HEK293 (cell line): ENCODE measurements around the gene LGI2.
A peak's percentile ranks its signal among the peaks of the same experiment; 100 is the strongest.

Experiments
- HOXA7 ChIP-seq: sonication (generic); formaldehyde crosslinking; IDR thresholded peaks from 2 replicates; pipeline ENCODE4 v1.8.1; 2022; ENCODE audit warnings: missing genetic modification reagents, borderline replicate concordance
- HOXD13 ChIP-seq: sonication (generic); formaldehyde crosslinking; IDR thresholded peaks from 2 replicates; pipeline ENCODE4 v1.8.0; 2022; ENCODE audit warnings: missing genetic modification reagents, borderline replicate concordance
- MEIS1 ChIP-seq: sonication (generic); formaldehyde crosslinking; IDR thresholded peaks from 2 replicates; pipeline ENCODE4 v1.8.1; 2022; ENCODE audit warnings: missing genetic modification reagents, mild to moderate bottlenecking, borderline replicate concordance
- SCRT1 ChIP-seq: fragments of 450-650 bp; formaldehyde crosslinking; IDR thresholded peaks from 2 replicates; pipeline ENCODE4 v1.5.1; 2016; ENCODE audit warnings: missing biosample characterization, missing genetic modification characterization, borderline replicate concordance
- SP7 ChIP-seq: fragments of 450-650 bp; formaldehyde crosslinking; IDR thresholded peaks from 2 replicates; pipeline ENCODE4 v1.5.1; 2016; ENCODE audit warnings: missing biosample characterization, missing genetic modification characterization
- ZBTB17 ChIP-seq: fragments of 450-650 bp; formaldehyde crosslinking; IDR thresholded peaks from 2 replicates; pipeline ENCODE4 v1.5.1; 2016; ENCODE audit warnings: missing biosample characterization, missing genetic modification characterization
- ZBTB20 ChIP-seq: fragments of 450-650 bp; formaldehyde crosslinking; IDR thresholded peaks from 2 replicates; pipeline ENCODE4 v1.5.1; 2016; ENCODE audit warnings: missing biosample characterization, missing genetic modification characterization
- ZBTB8A ChIP-seq: fragments of 450-650 bp; formaldehyde crosslinking; IDR thresholded peaks from 2 replicates; pipeline ENCODE4 v1.5.1; 2016; ENCODE audit warnings: missing biosample characterization, missing genetic modification characterization
- ZNF112 ChIP-seq: fragments of 450-650 bp; formaldehyde crosslinking; IDR thresholded peaks from 2 replicates; pipeline ENCODE4 v1.5.0; 2017; ENCODE audit warnings: missing biosample characterization, missing genetic modification characterization
- ZNF114 ChIP-seq: fragments of 450-650 bp; formaldehyde crosslinking; IDR thresholded peaks from 2 replicates; pipeline ENCODE4 v1.5.0; 2017; ENCODE audit warnings: missing biosample characterization, missing genetic modification characterization
- ZNF121 ChIP-seq: fragments of 450-650 bp; formaldehyde crosslinking; IDR thresholded peaks from 2 replicates; pipeline ENCODE4 v1.5.1; 2016; ENCODE audit warnings: missing biosample characterization, missing genetic modification characterization
- ZNF16 ChIP-seq: fragments of 450-650 bp; formaldehyde crosslinking; IDR thresholded peaks from 2 replicates; pipeline ENCODE4 v1.5.1; 2016; ENCODE audit warnings: low read depth, missing biosample characterization, missing genetic modification characterization
- ZNF335 ChIP-seq: fragments of 450-650 bp; formaldehyde crosslinking; conservative IDR thresholded peaks from 2 replicates; pipeline ENCODE4 v1.5.1; 2016; ENCODE audit warnings: missing biosample characterization, missing genetic modification characterization
- ZNF341 ChIP-seq: fragments of 450-650 bp; formaldehyde crosslinking; IDR thresholded peaks from 2 replicates; pipeline ENCODE4; 2016; ENCODE audit warnings: low read depth, missing biosample characterization, missing genetic modification characterization
- ZNF416 ChIP-seq: fragments of 450-650 bp; formaldehyde crosslinking; IDR thresholded peaks from 2 replicates; pipeline ENCODE4 v1.5.1; 2016; ENCODE audit warnings: missing biosample characterization, missing genetic modification characterization
- ZNF571 ChIP-seq: fragments of 450-650 bp; formaldehyde crosslinking; IDR thresholded peaks from 2 replicates; pipeline ENCODE4 v1.5.0; 2017; ENCODE audit warnings: missing biosample characterization, missing genetic modification characterization
- ZNF629 ChIP-seq: fragments of 450-650 bp; formaldehyde crosslinking; IDR thresholded peaks from 2 replicates; pipeline ENCODE4 v1.5.1; 2017; ENCODE audit warnings: missing biosample characterization, missing genetic modification characterization
- ZNF677 ChIP-seq: fragments of 450-650 bp; IDR thresholded peaks from 2 replicates; pipeline ENCODE4 v1.5.0; 2018; ENCODE audit warnings: missing biosample characterization, mild to moderate bottlenecking, missing genetic modification characterization, moderate library complexity
- ZNF76 ChIP-seq: fragments of 450-650 bp; formaldehyde crosslinking; IDR thresholded peaks from 2 replicates; pipeline ENCODE4; 2016; ENCODE audit warnings: low read depth, missing biosample characterization, missing genetic modification characterization, borderline replicate concordance
- ZNF768 ChIP-seq: fragments of 450-650 bp; formaldehyde crosslinking; IDR thresholded peaks from 2 replicates; pipeline ENCODE4 v1.5.1; 2018; ENCODE audit warnings: missing biosample characterization, mild to moderate bottlenecking, missing genetic modification characterization
- ZNF777 ChIP-seq: fragments of 450-650 bp; formaldehyde crosslinking; IDR thresholded peaks from 2 replicates; pipeline ENCODE4 v1.5.1; 2017; ENCODE audit warnings: missing biosample characterization, missing genetic modification characterization, borderline replicate concordance
- ZNF791 ChIP-seq: fragments of 450-650 bp; formaldehyde crosslinking; IDR thresholded peaks from 2 replicates; pipeline ENCODE4 v1.5.1; 2016; ENCODE audit warnings: missing biosample characterization, missing genetic modification characterization
- TF ChIP-seq, protein P1 (sequence below): fragments of 450-650 bp; formaldehyde crosslinking; IDR thresholded peaks from 2 replicates; pipeline ENCODE4 v1.5.1; 2017; ENCODE audit warnings: missing biosample characterization, missing genetic modification characterization
- TF ChIP-seq, protein P2 (sequence below): fragments of 450-650 bp; formaldehyde crosslinking; IDR thresholded peaks from 2 replicates; pipeline ENCODE4 v1.5.1; 2016; ENCODE audit warnings: missing biosample characterization, missing genetic modification characterization
- TF ChIP-seq, protein P3 (sequence below): fragments of 450-650 bp; formaldehyde crosslinking; IDR thresholded peaks from 2 replicates; pipeline ENCODE4 v1.5.1; 2016; ENCODE audit warnings: missing biosample characterization, missing genetic modification characterization
- TF ChIP-seq, protein P4 (sequence below): fragments of 450-650 bp; formaldehyde crosslinking; IDR thresholded peaks from 2 replicates; pipeline ENCODE4 v1.5.1; 2016; ENCODE audit warnings: missing biosample characterization, missing genetic modification characterization
- TF ChIP-seq, protein P5 (sequence below): fragments of 450-650 bp; formaldehyde crosslinking; IDR thresholded peaks from 2 replicates; pipeline ENCODE4 v1.5.1; 2016; ENCODE audit warnings: missing biosample characterization, missing genetic modification characterization
- TF ChIP-seq, protein P6 (sequence below): fragments of 450-650 bp; formaldehyde crosslinking; IDR thresholded peaks from 2 replicates; pipeline ENCODE4 v1.5.1; 2016; ENCODE audit warnings: missing biosample characterization, missing genetic modification characterization
- TF ChIP-seq, protein P7 (sequence below): fragments of 450-650 bp; formaldehyde crosslinking; IDR thresholded peaks from 2 replicates; pipeline ENCODE4; 2016; ENCODE audit warnings: missing biosample characterization, missing genetic modification characterization
- TF ChIP-seq, protein P8 (sequence below): fragments of 450-650 bp; formaldehyde crosslinking; IDR thresholded peaks from 2 replicates; pipeline ENCODE4 v1.5.1; 2016; ENCODE audit warnings: missing biosample characterization, missing genetic modification characterization

The LGI2 gene

DNA sequence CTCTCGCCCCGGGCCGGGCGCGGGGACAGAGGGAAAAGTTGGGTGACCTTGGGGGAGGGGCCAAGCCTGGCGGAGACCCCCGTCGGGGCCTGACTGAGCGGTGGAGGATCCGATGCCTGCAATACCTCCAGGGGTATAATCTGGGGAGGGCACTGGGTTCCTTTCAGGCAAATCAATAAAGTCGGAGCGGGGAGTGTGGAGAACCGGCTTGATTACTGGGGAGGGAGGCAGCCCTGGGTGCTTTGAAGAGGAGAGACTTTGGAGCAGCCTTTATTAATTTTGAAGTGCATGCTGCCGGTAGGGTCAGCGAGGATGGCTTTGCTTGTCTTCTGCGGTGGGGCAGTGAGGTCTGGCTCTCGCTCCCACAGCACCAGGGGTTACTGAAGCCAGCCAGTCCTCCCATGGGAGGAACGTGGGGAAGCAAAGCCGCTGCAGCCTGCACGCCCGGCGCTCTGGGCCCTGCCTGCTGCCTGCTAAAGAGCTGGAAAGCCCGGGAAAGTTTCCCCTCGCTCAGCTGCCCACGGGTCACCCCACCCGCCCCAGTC is 403 bp upstream of the LGI2 start (continued):
- TF ChIP-seq ZNF76 (tag by site-specific recombination) (no peak), ZNF416 (tag by site-specific recombination) (no peak), ZBTB20 (tag by site-specific recombination) (no peak), ZNF16 (no peak), ZNF335 (tag by site-specific recombination) (peak; percentile 90), ZNF677 (tag by site-specific recombination) (no peak), ZNF791 (tag by site-specific recombination) (no peak), SCRT1 (tag by site-specific recombination) (no peak), ZBTB17 (peak; percentile 63), ZNF768 (tag by site-specific recombination) (no peak), ZBTB8A (tag by site-specific recombination) (peak; percentile 44), HOXD13 (no peak), HOXA7 (CRISPR knock-in tag) (no peak), ZNF341 (tag by site-specific recombination) (peak; percentile 35; the same call in 1 of the 2 replicates), ZNF777 (tag by site-specific recombination) (no peak), ZNF571 (tag by site-specific recombination) (no peak), ZNF629 (tag by site-specific recombination) (no peak), ZNF112 (tag by site-specific recombination) (no peak), ZNF121 (no peak), MEIS1 (CRISPR knock-in tag) (no peak), SP7 (tag by site-specific recombination) (no peak), ZNF114 (tag by site-specific recombination) (no peak)
- TF ChIP-seq, protein P1, sequence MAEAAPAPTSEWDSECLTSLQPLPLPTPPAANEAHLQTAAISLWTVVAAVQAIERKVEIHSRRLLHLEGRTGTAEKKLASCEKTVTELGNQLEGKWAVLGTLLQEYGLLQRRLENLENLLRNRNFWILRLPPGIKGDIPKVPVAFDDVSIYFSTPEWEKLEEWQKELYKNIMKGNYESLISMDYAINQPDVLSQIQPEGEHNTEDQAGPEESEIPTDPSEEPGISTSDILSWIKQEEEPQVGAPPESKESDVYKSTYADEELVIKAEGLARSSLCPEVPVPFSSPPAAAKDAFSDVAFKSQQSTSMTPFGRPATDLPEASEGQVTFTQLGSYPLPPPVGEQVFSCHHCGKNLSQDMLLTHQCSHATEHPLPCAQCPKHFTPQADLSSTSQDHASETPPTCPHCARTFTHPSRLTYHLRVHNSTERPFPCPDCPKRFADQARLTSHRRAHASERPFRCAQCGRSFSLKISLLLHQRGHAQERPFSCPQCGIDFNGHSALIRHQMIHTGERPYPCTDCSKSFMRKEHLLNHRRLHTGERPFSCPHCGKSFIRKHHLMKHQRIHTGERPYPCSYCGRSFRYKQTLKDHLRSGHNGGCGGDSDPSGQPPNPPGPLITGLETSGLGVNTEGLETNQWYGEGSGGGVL (tag by site-specific recombination), result peak; percentile 78
- TF ChIP-seq, protein P2, sequence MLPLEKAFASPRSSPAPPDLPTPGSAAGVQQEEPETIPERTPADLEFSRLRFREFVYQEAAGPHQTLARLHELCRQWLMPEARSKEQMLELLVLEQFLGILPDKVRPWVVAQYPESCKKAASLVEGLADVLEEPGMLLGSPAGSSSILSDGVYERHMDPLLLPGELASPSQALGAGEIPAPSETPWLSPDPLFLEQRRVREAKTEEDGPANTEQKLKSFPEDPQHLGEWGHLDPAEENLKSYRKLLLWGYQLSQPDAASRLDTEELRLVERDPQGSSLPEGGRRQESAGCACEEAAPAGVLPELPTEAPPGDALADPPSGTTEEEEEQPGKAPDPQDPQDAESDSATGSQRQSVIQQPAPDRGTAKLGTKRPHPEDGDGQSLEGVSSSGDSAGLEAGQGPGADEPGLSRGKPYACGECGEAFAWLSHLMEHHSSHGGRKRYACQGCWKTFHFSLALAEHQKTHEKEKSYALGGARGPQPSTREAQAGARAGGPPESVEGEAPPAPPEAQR (tag by site-specific recombination), result no peak
- TF ChIP-seq, protein P3, sequence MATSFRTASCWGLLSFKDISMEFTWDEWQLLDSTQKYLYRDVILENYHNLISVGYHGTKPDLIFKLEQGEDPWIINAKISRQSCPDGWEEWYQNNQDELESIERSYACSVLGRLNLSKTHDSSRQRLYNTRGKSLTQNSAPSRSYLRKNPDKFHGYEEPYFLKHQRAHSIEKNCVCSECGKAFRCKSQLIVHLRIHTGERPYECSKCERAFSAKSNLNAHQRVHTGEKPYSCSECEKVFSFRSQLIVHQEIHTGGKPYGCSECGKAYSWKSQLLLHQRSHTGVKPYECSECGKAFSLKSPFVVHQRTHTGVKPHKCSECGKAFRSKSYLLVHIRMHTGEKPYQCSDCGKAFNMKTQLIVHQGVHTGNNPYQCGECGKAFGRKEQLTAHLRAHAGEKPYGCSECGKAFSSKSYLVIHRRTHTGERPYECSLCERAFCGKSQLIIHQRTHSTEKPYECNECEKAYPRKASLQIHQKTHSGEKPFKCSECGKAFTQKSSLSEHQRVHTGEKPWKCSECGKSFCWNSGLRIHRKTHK (tag by site-specific recombination), result no peak
- TF ChIP-seq, protein P4, sequence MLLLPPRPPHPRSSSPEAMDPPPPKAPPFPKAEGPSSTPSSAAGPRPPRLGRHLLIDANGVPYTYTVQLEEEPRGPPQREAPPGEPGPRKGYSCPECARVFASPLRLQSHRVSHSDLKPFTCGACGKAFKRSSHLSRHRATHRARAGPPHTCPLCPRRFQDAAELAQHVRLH (tag by site-specific recombination), result no peak
- TF ChIP-seq, protein P5, sequence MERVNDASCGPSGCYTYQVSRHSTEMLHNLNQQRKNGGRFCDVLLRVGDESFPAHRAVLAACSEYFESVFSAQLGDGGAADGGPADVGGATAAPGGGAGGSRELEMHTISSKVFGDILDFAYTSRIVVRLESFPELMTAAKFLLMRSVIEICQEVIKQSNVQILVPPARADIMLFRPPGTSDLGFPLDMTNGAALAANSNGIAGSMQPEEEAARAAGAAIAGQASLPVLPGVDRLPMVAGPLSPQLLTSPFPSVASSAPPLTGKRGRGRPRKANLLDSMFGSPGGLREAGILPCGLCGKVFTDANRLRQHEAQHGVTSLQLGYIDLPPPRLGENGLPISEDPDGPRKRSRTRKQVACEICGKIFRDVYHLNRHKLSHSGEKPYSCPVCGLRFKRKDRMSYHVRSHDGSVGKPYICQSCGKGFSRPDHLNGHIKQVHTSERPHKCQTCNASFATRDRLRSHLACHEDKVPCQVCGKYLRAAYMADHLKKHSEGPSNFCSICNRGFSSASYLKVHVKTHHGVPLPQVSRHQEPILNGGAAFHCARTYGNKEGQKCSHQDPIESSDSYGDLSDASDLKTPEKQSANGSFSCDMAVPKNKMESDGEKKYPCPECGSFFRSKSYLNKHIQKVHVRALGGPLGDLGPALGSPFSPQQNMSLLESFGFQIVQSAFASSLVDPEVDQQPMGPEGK, result peak; percentile 39
- TF ChIP-seq, protein P6, sequence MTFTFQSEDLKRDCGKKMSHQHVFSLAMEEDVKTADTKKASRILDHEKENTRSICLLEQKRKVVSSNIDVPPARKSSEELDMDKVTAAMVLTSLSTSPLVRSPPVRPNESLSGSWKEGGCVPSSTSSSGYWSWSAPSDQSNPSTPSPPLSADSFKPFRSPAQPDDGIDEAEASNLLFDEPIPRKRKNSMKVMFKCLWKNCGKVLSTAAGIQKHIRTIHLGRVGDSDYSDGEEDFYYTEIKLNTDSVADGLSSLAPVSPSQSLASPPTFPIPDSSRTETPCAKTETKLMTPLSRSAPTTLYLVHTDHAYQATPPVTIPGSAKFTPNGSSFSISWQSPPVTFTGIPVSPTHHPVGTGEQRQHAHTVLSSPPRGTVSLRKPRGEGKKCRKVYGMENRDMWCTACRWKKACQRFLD (tag by site-specific recombination), result no peak
- TF ChIP-seq, protein P7, sequence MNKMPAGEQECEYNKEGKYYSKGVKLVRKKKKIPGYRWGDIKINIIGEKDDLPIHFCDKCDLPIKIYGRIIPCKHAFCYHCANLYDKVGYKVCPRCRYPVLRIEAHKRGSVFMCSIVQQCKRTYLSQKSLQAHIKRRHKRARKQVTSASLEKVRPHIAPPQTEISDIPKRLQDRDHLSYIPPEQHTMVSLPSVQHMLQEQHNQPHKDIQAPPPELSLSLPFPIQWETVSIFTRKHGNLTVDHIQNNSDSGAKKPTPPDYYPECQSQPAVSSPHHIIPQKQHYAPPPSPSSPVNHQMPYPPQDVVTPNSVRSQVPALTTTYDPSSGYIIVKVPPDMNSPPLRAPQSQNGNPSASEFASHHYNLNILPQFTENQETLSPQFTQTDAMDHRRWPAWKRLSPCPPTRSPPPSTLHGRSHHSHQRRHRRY (tag by site-specific recombination), result no peak
- TF ChIP-seq, protein P8, sequence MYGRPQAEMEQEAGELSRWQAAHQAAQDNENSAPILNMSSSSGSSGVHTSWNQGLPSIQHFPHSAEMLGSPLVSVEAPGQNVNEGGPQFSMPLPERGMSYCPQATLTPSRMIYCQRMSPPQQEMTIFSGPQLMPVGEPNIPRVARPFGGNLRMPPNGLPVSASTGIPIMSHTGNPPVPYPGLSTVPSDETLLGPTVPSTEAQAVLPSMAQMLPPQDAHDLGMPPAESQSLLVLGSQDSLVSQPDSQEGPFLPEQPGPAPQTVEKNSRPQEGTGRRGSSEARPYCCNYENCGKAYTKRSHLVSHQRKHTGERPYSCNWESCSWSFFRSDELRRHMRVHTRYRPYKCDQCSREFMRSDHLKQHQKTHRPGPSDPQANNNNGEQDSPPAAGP (tag by site-specific recombination), result peak; percentile 26; the same call in 1 of the 2 replicates
